IPS-NIHi11 (cell line): Measurements from ENCODE around the gene H6PD.
A peak's percentile ranks its signal among the peaks of the same experiment; 100 is the strongest.

Experiments
- DNase-seq: peaks from one replicate; pipeline ENCODE4 v3.0.0; 2012; ENCODE audit warnings: mixed read lengths, low spot score

H6PD gene

GRCh38 chr1:9317591-9318417, 83.2 kb downstream of the H6PD start:
- DNase-seq: no peak

- peak; percentile 11 for DNase-seq
Observed at GRCh38 chr1:9319208-9319788, 84.7 kb downstream of the H6PD start.

DNA sequence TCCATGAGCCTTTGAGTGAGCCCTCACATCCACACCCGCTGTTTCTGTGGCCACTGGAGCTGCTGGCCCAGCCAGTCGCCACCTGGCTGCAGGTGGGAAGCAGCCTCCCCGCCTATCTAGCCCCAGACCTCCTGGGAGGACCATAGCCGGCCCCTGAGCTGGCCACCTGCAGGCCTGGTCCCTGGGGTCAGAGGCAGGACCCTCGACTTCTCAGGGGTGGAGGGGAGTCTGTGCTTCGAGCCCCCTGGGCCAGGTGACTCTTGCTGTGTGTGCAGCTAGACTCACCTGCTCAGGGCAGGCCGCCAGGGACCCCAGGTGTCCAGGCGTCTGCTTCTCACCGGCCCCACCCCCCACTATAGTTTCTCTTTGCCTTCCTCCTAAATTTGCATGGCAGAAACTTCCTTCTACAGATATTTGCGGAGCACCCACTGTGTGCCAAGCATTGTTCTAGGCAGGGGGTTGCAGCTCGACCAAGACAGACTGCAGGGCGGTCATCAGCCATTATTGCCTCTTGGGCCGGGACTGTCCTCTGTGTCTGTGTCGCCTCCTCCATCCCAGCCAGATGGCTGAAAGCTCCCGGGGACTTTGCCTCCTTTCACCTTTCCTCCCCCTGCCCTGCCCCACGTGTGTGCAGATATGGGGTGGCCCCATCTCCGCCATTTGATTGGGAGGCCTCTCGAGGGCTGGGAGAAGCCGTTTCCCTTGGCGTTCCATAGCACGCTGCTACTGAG, 85.4 kb downstream of the H6PD start:
- peak; percentile 47 for DNase-seq
